Limb (tissue), 2 donors: ENCODE results near the gene SPEN.
"Not testable (repeated sequence)": the region's sequence is repeated elsewhere in the genome, so short reads cannot be mapped to it uniquely, and the experiment has no call there.

Source experiments
- DNase-seq, 2 donors: peaks; one replicate each; pipeline ENCODE4 v3.0.0-alpha.2; 2016; ENCODE audit errors: extremely low spot score in 2 of 2

The SPEN gene

DNA sequence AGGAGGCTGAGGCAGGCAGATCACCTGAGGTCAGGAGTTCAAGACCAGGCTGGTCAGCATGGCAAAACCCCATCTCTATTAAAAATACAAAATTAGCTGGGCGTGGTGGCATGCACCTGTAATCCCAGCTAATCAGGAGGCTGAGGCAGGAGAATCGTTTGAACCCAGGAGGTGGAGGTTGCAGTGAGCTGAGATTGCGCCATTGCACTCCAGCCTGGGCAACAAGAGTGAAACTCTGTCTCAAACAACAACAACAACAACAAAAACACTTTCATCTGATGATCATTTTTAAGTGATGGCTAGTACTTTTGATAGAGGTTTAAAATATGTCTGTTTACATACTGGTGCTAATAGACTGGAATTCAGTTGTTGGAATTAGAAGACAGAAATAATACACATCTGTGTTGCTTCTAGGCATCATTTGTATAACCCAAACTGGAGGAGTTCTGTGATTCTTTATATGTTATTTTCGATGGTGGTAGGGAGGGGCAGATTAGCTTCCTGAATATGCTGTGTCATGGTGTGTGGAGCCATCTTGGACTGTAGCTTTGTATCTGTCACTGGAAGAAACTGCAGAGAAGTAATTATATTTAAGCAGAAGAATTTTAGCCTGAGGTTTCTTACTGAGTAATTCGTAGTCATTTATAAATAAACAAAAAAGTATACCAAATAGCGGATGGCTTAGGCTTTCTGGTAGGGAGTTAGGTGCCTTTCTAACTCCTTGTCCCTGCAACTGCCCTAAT, 45.5 kb downstream of the SPEN start:
- DNase-seq = not testable (repeated sequence)

DNA sequence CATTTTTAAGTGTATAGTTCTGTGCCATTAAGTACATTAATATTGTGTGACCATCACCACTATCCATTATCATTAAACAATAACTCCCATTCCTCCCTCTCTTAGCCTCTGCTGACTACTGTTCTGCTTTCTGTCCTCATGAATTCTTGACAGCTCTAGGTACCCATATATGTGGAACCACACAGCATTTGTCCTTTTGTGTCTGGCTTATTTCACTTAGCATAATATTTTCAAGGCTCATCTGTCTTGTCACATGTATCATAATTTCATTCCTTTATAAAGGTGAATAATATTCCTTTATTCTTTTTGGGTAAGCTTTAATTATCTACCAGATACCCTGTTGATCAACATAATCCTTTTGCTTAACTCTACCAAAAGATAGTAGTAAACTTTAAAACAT, 47.7 kb downstream of the SPEN start:
- DNase-seq = no peak

DNA sequence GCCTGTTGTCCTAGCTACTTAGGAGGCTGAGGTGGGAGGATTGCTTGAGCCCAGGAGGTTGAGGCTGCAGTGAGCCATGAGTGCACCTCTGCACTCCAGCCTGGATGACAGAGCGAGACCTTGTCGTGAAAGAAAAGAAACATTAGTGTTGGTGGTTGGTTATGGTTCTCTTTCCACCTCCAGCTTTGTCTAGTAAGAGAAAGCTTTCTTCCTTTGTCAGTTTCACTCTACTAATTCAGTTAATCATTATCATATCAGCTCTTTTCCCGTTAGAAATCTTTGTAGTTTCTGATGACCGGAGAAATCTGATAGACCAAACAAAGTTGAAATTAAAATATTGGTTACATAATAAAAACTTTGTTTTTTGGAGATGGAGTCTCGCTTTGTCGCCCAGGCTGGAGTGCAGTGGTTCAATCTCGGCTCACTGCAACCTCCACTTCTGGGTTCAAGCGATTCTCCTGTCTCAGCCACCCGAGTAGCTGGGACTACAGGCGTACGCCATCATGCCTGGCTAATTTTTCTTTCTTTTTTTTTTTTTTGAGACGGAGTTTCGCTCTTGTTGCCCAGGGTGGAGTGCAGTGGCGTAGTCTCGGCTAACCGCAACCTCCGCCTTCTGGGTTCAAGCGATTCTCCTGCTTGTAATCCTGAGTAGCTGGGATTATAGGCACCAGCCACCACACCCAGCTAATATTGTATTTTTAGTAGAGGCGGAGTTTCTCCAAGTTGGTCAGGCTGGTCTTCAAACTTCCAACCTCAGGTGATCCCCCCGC, 49.5 kb downstream of the SPEN start:
- not testable (repeated sequence) for DNase-seq

DNA sequence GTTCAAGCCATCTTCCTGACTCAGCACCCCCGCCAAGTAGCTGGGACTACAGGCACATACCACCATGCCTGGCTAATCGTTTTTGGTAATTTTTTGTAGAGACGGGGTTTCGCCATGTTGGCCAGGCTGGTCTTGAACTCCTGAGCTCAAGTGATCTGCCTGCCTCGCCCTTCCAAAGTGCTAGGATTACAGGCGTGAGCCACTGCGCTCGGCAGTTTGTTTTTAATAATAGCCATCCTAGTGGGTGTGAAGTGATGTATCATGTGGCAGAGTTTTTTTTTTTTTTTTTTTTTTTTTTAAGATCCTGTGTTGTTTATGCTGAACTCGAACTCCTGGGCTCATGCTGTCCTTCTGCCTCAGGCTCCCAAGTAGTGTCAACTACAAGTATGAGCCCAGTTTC, 51.8 kb downstream of the SPEN start:
- no peak for DNase-seq

DNA sequence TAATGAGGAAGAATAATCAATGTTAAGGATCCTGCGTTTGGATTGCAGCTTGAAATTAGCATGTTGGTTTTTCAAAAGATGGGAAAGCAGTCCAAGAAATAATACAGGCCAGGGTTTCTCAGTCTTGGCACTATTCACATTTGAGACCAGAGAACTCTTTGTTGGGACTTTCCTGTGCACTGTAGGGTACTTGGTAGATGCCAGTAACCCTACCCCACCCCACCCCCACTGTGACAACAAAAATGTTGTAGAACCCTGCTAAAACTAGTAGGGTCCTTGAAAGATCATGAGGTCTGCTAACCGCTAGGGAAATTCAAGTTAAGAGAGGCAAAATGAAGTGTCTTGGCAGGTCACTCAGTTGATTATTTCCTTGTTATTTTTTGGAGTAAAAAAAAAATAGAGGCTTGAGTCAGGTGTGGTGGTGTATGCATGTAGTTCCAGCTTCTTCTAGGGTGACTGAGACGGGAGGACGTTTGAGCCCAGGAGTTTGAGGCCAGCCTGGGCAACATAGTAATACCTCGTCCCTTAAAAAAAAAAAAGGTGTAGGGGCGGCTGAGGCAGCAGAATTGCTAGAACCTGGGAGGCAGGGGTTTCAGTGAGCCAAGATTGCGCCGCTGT, 53.3 kb downstream of the SPEN start:
- DNase-seq = no peak

DNA sequence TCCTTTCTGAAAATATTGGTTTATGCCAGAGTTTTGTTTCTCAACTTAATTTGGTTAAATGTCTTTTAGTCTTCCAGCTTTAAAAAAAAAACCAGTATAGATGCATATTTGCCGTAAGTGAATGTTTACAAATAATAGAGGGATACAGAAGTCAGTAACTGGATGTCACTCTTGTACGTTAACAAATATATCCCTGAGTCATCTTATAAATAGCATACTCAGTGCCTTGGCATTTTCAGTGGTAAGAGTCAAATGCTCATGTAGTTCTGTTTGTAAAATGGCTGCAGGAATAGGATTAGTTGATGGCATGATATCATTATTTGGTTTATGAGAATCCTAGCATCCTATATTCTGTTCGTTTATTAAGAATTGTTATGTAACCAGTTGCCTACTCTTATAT, 55.4 kb downstream of the SPEN start:
- no peak for DNase-seq

DNA sequence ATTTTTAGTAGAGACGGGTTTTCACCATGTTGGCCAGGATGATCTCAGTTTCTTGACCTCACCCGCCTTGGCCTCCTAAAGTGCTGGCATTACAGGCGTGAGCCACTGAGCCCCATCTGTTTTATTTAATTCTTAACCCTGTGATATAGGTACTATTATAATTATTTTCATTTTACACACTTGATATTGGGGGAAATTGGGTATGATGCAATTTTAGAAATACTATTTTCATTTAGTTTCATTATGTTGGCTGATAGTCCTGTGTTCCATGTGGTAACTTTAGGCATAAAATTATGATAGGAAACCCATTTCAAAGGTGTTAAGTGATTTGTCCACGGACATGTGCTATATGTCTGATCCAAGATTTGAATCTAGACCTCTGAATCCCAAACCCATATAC, 61.1 kb downstream of the SPEN start:
- DNase-seq = no peak

DNA sequence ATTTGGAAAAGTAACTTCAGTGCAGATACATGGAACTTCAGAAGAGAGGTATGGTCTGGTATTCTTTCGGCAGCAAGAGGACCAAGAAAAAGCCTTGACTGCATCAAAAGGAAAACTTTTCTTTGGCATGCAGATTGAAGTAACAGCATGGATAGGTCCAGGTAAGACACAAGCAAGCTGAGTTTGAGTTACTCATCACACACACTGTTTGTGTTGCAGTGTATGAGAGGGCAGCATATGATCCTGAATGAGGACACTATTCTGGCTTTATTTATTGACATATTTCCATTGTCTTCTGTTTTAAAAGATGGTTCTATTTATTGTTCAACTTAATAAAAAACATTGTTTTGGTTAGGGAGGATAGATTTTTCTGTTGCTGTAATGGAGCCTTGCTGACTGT, 63.6 kb downstream of the SPEN start:
- DNase-seq = no peak

DNA sequence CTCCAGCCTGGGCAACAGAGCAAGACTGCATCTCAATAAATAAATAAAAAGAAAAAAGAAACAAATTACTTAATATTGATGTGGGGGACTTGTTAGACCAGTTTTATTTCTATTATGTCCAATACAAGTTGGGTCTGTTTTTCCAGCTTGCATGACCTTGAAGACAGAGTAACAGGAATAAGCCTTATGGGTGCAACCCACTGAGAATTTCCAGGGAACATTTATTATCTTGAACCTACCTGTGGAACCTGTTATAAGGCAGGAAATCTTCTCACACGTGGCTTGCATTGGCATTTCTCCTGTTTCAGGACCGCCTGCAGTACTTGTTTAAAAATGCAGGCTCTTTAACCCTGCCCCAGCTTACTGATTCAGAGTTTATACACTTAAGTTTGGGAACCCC, 64.4 kb downstream of the SPEN start:
- DNase-seq = no peak

DNA sequence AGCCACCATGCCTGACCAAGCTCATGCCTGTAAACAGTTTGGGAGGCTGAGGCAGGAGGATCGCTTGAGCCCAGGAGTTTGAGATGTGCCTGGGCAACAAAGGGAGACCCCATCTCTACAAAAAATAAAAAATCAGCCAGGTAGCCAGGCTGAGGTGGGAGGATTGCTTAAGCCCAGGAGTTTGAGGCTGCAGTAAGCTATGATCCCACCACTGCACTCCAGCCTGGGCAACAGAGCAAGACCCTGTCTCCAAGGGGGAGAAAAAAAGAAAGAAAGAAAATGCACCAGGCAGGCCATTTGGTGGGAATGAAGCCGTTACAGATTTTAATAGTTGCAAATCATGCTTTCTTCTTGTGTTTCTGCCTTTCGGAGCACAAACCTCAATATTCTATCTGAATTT, 66.1 kb downstream of the SPEN start:
- not testable (repeated sequence) for DNase-seq

DNA sequence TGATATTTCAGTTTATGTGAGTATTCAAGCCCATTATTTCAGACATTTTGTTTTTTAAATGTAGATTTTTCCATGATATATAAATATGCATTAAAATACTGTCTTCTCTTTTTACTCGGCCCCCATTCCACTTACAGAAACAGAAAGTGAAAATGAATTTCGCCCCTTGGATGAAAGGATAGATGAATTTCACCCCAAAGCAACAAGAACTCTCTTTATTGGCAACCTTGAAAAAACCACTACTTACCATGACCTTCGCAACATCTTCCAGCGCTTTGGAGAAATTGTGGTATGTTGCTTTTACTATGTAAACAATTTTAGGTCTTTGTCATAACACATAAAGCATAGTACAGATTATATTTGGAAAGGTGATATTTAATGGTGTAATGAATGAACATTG, 68.5 kb downstream of the SPEN start:
- no peak for DNase-seq

DNA sequence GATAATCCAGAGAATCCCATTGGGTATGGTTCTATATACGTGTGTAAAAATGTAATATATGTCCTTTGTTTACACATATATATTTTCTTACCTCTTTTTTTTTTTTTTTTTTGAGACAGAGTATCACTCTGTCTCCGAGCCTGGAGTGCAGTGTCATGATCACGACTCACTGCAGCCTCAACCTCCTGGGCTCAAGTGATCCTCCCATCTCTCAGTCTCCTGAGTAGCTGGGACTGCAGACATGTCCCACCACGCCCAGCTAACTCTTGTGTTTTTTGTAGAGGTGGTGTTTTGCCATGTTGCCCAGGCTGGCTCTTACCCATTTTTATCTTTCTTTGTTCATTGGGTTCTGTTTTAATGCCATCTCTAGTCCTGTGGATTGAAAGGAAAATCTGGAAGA, 68.9 kb downstream of the SPEN start:
- no peak for DNase-seq

DNA sequence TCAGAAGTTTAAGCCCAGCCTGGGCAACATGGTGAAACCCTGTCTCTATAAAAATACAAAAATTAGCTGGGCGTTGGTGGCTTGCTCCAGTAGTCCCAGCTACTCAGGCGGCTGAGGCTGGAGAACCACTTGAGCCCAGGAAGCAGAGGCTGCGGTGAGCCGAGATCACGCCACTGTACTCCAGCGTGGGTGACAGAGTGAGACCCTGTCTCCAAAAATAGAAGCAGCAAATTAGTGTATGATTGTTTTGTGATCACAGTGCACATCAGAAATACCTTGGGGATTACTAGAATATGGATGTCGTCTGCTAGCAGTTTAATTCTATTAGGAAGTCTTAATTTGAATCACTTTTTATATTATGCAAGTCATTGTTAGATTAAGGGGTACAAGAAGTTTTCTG, 69.4 kb downstream of the SPEN start:
- no peak for DNase-seq

DNA sequence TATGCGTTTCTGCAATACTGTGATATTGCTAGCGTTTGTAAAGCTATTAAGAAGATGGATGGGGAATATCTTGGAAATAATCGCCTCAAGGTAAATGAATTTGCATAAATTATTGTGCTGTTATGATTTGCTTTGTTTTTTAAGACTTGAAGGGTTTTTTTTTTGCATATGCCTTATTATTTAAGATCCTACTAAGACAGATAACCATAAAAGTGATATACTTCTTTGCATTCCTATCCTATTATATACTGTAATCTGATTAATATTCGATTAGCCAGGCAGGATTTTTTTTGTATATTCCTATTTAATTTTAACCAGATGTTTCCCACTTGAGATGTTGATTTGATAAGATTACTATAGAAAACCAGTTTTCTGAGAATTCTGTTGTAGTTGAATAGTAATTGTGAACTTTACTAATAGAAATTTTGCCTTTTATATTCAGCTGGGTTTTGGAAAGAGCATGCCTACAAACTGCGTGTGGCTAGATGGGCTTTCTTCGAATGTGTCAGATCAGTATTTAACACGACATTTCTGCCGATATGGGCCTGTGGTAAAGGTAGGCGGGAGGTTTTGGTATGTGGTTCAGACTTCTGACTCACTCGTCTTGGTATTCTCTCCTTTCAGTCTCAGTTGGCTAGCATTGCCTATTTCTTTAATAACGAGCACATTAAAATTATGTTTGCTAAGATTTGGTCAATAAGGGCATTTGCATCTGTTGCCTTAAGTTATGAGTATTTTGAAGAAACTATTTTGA, 71.6 kb downstream of the SPEN start:
- no peak for DNase-seq

DNA sequence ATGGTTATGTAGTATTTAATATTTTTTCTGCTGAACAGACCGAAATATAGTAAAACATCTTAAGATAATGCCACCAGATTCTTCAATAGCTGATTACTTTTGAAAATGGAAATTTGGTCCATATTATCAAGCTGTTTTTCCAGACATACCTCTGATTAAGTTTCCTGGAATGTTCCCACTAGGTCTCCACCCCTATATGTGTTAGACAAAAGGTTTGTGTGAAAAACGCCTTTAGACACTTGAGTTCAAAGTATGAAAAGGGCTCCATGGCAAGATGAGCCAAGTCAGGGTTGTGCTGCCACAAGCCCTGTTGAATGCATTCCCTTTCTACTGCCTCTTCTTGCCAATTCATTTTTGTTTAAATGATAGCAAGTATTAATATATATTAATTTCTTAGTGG, 75.7 kb downstream of the SPEN start:
- DNase-seq = no peak

DNA sequence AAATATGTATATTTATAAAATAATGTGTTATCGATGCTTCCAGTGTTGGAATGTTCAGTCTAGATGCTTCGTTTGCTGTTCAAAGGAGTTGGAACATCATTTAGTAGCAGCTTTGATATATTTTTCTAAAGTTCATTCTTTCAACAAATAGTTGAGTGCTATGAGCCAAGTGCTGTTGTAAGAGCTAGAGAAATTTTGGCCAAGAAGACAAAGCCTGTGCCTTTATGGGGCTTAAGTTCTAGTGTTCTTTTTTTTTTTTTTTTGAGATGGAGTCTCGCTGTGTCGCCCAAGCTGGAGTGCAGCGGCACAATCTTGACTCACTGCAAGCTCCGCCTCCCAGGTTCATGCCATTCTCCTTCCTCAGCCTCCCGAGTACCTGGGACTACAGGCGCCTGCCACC, 78.9 kb downstream of the SPEN start:
- not testable (repeated sequence) for DNase-seq

DNA sequence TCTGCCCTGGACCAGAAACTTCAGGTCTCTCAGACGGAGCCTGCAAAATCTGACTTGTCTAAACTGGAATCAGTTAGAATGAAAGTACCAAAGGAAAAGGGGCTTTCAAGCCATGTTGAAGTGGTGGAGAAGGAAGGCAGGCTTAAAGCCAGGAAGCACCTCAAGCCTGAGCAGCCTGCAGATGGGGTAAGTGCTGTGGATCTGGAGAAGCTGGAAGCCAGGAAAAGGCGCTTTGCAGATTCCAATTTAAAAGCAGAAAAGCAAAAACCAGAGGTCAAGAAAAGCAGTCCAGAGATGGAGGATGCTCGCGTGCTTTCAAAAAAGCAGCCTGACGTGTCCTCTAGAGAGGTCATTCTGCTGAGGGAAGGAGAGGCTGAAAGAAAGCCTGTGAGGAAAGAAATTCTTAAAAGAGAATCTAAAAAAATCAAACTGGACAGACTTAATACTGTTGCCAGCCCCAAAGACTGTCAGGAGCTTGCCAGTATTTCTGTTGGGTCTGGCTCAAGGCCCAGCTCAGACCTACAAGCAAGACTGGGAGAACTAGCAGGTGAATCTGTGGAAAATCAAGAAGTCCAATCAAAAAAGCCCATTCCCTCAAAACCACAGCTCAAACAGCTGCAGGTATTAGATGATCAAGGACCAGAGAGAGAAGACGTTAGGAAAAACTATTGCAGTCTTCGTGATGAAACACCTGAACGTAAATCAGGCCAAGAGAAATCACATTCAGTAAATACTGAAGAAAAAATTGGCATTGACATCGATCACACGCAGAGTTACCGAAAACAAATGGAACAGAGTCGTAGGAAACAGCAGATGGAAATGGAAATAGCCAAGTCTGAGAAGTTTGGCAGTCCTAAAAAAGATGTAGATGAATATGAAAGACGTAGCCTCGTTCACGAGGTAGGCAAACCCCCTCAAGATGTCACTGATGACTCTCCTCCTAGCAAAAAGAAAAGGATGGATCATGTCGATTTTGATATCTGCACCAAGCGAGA, 81.8 kb downstream of the SPEN start:
- DNase-seq = no peak

DNA sequence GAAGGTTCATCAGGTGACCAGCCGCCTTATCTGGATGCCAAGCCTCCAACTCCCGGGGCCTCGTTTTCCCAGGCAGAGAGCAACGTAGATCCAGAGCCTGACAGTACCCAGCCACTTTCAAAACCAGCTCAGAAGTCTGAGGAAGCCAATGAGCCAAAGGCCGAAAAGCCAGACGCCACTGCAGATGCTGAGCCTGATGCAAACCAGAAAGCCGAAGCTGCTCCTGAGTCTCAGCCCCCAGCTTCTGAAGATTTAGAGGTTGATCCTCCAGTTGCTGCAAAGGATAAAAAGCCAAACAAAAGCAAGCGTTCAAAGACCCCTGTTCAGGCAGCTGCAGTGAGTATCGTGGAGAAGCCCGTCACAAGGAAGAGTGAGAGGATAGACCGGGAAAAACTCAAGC, 83.9 kb downstream of the SPEN start:
- DNase-seq = no peak

DNA sequence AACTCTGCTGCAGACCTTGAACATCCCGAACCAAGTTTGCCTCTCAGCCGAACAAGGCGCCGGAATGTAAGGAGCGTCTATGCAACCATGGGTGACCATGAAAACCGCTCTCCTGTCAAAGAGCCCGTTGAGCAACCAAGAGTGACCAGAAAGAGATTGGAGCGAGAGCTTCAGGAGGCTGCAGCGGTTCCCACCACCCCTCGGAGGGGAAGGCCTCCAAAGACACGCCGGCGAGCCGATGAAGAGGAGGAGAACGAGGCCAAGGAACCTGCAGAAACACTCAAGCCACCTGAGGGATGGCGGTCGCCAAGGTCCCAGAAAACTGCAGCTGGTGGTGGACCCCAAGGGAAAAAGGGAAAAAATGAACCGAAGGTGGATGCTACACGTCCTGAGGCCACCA, 84.4 kb downstream of the SPEN start:
- DNase-seq = no peak

DNA sequence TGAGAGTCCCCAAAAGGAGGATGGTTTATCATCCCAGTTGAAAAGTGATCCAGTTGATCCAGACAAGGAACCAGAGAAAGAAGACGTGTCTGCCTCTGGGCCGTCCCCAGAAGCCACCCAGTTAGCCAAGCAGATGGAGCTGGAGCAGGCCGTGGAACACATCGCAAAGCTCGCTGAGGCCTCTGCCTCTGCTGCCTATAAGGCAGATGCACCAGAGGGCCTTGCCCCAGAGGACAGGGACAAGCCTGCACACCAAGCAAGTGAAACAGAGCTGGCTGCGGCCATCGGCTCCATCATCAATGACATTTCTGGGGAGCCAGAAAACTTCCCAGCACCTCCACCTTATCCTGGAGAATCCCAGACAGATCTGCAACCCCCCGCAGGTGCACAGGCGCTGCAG, 85.1 kb downstream of the SPEN start:
- no peak for DNase-seq

DNA sequence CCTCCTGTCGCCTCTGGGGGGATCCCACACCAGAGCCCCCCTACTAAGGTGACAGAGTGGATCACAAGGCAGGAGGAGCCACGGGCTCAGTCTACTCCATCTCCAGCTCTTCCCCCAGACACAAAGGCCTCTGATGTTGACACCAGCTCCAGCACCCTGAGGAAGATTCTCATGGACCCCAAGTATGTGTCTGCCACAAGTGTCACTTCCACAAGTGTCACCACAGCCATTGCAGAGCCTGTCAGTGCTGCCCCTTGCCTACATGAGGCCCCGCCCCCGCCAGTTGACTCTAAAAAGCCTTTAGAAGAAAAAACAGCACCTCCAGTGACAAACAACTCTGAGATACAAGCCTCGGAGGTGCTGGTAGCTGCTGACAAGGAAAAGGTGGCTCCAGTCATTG, 86.2 kb downstream of the SPEN start:
- DNase-seq = no peak
